GM13976 (cell line): ENCODE results near the gene CREG2.

ENCODE experiments used
- DNase-seq: peaks from one replicate; pipeline ENCODE4 v3.0.0; 2012; ENCODE audit warnings: low spot score
- in situ Hi-C: fragments of 300-500 bp; cut with MboI; formaldehyde crosslinking; loops from one replicate; pipeline ENCODE4 v1.12.0; 2022; ENCODE audit warnings: low sequenced_read_pairs, mixed read lengths, inconsistent platforms; ENCODE audit not compliant: unreplicated experiment
- TF ChIP-seq, protein P1 (sequence below): IDR thresholded peaks from 2 replicates; pipeline ENCODE4 v1.5.1; 2012; ENCODE audit warnings: borderline replicate concordance, mild to moderate bottlenecking; ENCODE audit not compliant: insufficient read depth; ENCODE audit errors: extremely low read depth, missing control alignments, control extremely low read depth

The CREG2 gene

DNA sequence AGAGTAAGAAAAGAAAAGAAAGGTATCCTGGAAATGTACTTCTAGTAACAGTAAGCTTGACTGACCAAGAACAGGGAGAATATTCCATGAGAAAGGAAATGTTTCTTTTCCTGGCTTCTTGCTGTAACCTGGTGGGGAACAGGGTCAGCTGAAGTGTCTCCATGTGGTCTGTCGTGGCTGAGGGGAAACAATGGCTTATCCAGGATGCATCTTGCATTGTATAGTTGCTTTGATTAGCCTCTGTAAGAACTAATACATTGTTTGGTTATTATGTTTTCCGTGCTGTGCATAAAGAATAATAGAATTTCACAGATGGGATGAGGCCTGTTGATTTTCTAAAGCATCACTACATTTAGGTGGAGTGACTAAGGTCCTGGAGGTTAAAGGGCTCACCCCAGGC, 4.9 kb downstream of the CREG2 start:
- DNase-seq, result no peak
- in situ Hi-C loops, result no loop called here
- TF ChIP-seq, protein P1, sequence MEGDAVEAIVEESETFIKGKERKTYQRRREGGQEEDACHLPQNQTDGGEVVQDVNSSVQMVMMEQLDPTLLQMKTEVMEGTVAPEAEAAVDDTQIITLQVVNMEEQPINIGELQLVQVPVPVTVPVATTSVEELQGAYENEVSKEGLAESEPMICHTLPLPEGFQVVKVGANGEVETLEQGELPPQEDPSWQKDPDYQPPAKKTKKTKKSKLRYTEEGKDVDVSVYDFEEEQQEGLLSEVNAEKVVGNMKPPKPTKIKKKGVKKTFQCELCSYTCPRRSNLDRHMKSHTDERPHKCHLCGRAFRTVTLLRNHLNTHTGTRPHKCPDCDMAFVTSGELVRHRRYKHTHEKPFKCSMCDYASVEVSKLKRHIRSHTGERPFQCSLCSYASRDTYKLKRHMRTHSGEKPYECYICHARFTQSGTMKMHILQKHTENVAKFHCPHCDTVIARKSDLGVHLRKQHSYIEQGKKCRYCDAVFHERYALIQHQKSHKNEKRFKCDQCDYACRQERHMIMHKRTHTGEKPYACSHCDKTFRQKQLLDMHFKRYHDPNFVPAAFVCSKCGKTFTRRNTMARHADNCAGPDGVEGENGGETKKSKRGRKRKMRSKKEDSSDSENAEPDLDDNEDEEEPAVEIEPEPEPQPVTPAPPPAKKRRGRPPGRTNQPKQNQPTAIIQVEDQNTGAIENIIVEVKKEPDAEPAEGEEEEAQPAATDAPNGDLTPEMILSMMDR, result no peak

DNA sequence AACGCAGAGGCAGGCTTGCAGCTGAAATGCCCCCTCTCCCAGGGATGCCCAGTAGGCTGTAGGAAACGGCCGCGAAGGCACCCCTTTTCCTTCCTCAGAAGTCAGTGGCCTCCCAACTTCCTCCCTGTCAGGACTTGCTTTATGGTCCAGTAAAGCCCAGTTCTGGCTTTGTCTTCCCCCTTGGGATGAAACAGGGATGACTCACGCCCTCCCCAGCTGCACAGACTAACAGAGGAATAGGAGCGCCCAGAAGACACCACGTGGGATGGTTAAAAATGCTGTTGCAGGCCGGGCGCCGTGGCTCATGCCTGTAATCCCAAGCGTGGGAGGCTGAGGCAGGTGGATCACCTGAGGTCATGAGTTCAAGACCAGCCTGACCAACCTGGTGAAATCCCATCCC, 6.9 kb downstream of the CREG2 start:
- TF ChIP-seq, protein P1, result no peak
- in situ Hi-C loops, result no loop called here
- no peak for DNase-seq

DNA sequence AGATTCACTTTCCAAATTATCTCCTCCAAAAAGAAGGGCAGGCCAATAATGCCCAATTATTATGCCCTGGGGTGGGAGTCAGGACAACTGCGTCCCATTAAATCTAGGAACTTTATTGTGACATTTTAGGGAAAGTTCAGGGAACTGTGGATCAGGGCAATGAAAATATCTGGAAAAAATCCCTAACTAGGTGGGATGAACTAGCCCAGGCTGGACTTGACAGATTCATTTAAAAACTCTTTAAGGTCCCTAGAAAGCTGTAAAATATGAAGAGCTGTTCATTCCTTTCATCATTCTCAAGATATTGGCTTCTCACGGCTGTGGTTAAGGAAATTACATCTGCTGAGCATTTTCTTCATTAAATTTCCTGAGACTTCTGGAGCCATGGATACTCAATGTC, 8.2 kb downstream of the CREG2 start:
- in situ Hi-C loops, result no loop called here
- TF ChIP-seq, protein P1, result no peak
- DNase-seq, result no peak

DNA sequence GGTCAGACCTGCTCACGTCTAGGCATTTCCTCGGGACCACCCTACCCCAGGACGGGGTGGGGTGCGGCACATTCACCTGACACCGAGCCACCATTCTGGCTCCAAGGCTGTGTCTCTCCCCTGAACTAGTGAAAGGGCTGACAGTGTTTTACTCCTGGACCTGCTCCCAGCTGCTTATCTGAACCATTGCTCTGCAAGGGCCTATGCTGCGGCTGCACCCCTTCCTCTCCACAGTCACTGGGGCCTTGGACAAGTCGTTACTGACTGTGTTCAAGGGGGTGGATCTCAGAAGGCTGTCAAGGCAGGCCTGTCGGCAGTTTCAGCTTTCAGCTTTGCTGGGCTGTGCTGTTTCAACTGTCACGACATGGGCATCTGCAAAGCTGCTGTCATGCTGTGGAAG, 11.7 kb downstream of the CREG2 start:
- DNase-seq, result no peak
- TF ChIP-seq, protein P1, result no peak
- in situ Hi-C loops, result no loop called here

DNA sequence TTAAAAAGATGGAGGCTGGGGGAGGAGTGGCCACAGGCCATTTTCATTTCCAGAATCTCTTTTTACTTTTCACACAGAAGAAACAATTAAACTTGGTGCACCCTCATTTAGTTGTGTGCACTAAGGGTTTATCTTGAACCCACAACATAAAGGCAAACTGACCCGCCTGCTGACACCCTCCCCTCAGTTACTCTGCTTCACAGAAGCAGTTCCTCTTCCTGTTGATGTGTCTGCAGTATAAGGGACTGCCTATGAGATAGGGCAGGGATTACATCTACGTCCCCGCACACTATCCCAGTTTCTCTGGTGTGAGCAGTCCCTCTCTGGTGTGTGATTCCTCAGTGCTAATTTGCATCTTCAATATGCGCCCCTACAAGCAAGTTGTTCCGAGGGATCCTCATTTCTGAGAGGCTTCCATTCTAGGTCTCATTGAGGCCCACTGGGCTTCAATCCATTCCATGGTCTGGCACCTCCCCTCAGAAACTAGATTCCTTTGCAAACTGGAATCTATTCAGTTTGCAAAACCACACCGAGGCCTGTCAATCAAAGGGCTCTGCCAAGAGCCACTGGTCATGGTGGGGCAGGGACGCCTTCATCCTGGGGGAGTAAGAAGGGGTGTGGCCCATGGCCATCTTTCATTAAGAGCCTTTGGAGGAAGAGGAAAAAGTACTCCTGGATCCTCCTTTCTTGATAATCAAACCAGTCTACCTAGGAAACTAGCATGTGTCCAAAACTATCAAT, 12.3 kb downstream of the CREG2 start:
- in situ Hi-C loops, result no loop called here

DNA sequence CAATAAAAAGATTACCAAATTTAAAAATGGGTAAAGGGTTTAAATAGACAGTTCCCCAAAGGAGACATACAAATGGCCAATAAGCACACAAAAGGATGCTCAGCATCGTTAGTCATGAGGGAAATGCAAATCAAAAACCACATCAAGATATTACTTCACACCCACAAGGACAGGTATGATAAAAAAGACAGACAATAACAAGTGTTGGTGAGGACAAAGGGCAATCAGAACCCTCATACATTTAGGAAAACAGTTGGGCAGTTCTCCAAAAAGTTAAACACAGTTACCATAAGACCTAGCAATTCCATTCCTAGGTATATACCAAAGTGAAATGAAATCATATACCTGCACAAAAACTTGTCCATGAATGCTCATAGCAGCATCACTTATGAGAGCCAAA, 14.5 kb downstream of the CREG2 start:
- TF ChIP-seq, protein P1, result no peak
- in situ Hi-C loops, result no loop called here
- no peak for DNase-seq

More for the DNA sequence above, 12.3 kb downstream of the CREG2 start:
- DNase-seq, result no peak
- TF ChIP-seq, protein P1, result no peak

DNA sequence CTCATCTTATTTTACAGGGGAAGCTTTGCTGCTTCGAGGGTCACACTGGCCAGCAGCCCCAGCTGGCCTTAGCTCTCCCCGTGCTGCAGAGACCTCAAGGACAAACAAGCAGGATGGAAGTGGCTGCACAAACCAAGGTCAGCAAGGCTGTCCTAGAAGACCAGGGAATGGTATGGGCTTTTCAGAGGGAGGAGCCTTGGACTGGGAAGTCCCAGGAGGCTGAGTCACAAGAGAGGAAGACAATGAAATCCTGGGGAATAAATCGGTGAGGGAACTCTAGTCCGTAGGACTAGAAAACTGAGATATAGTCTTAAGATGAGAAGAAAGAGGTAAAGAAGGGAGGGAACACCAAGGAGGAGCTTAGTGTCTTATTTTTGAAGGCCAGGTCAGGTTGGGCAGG, 15.7 kb downstream of the CREG2 start:
- TF ChIP-seq, protein P1, result no peak
- in situ Hi-C loops, result no loop called here
- DNase-seq, result no peak
